Fibroblast of the conjunctiva (primary cell): Measurements from ENCODE around the gene SMCHD1.
"Not testable (repeated sequence)": the region's sequence is repeated elsewhere in the genome, so short reads cannot be mapped to it uniquely, and the experiment has no call there.

Source experiments
- DNase-seq: peaks from one replicate; pipeline ENCODE4 v3.0.0-alpha.2; 2010; ENCODE audit warnings: low read depth

The SMCHD1 gene

DNA sequence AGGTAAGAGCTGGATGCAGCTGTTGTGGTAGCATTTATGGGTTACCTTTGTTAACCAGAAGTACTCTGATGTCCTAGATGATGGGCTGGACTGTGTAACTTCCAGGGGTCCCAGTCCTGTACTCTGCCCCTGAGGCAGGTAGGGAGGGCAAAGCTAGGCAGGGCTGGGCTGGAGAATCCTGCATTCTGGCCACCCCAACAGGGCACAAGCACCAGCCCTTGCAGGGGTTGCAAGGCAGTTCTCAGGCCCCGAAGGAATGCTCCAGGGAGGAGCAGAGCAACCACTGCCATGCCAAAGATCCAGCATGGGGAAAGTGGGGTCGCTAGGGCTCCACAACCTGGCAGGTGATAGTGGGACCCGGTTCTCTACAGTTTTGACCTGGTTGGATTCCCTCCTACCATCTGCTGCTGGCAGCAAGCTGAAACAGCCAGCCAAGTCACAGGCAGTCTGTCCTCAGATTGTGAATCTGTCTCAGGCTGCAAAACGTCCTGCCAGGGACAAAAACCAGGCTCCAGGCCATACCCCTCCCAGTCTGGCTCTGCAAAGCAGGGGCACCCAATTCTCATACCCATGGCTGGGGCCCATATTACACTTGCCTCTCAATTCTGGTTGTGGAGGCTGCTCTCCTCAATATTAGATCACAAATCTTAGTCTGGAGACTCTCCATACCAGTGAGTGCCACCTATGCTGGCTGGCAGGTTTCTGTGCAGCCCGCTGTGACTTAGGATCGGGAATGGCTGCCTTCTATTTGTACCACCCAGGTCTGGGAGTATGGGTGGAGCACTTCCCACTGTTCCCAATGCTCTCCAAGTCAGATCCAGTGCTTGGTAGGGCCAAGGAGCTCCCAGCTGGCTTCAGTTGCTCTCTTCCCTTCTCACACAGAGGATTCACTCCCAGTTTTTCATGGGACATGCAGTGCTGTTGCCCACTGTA, 61.1 kb downstream of the SMCHD1 start:
- no peak for DNase-seq

DNA sequence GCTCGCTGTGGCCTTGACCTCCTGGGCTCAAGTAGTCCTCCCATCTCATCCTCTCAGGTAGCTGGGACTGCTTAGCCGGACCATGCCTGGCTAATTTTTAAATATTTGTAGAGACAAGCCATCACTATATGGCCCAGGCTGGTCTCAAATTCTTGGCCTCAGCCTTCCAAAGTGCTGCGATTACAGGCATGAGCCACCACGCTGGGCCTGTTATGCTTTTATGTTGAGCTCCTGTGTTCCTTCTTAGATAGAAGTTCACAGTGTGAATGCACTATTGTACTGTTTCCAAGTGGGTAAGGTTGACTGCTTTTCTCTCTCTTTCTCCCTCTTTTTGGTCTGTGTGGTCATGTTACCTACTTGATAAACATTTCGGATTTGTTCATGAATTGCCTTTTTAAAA, 61.9 kb downstream of the SMCHD1 start:
- DNase-seq: no peak

DNA sequence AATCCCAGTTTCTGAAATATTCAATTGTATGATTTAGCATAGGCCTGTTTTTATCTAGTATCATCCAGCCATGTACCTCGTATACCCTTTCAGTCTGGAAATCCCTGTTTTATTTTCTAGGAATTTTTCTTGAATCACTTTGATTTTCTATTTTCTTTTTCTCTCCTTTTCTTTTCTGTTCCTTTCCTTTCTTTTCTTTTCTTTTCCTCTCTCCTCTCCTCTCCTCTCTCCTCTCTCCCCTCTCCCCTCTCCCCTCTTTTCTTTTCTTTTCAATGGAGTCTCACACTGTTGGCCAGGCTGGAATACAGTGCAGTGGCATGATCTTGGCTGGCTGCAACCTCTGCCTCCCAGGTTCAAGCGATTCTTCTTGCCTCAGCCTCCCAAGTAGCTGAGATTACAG, 63.5 kb downstream of the SMCHD1 start:
- DNase-seq: no peak

DNA sequence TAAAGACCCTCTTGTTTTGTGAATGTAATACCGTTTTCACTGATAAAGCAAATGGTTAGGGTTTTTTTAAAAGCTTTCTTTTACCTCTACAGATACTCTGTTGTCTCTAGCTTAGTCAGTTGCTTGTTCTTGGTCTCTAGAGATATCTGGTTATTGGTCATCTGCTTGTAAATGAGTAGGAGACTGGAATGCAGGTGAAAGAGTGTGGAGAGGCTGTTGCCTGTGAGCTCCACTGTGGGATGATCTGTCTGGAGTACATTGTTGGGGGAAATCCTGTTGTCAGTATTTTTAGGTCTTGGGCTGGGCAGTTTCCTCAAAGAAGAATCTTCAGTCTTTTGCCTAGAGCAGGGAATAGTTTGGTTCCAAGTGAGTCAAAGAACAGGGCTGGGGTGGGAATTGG, 67.7 kb downstream of the SMCHD1 start:
- DNase-seq: no peak

DNA sequence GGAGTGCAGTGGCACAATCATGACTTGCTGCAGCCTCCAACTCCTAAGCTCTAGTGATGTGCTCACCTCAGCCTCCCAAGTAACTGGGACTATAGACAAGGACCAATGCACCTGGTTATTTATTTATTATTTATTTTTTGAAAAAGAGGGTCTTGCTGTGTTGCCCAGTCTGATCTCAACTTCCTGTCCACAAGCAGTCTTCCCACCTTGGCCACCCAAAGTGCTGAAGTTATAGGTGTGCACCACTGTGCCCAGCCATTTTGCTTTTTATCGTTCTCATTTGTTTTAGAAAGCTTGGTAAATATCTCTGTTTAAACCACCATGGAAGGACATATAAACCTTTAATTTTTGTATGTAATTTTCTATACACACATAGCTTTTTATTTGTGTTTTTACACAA, 74.2 kb downstream of the SMCHD1 start:
- DNase-seq: no peak

DNA sequence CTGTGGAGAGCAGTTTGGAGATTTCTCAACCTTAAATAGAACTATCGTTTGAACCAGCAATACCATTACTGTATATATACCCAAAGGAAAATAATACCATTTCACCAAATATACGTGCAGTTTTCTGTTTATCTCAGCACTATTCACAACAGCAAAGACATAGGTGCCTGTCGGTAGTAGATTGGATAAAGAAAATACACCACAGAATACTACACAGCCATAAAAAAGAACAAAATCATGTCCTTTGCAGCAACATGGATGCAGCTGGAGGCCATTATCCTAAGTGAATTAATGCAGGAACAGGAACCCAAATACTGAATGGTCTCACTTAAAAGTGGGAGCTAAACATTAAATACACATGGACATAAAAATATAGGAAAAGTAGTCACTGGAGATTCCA, 81.3 kb downstream of the SMCHD1 start:
- DNase-seq: no peak

DNA sequence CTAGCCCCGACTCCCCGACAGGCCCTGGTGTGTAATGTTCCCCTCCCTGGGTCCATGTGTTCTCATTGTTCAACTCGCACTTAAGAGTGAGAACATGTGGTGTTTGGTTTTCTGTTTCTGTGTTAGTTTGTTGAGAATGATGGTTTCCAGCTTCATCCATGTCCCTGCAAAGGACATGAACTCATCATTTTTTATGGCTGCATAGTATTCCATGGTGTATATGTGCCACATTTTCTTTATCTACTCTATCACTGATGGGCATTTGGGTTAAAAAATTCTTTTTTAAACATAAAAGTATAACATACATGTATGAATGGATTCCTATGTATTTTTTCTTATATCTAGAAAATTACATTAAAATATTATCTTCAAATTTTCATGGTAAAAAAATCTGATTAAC, 84.6 kb downstream of the SMCHD1 start:
- not testable (repeated sequence) for DNase-seq

DNA sequence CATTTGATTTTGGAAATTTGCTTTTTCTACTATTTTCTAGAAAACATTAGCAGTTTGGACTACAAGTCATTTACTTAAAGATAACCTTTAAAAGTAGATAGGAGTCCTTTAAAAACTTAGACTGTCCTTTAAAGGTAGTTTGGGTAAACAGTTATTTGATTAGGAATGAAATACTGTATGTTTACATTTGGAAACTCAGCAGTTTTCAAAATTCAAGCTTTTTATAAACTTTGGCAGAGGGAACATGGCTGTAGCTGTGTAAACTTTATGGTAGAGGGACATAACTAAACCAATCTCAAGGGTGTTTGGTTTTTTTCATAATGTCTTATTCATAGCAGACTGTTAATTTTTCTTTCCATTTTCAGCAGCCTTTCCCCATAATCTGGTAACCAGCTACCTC, 90.7 kb downstream of the SMCHD1 start:
- no peak for DNase-seq

DNA sequence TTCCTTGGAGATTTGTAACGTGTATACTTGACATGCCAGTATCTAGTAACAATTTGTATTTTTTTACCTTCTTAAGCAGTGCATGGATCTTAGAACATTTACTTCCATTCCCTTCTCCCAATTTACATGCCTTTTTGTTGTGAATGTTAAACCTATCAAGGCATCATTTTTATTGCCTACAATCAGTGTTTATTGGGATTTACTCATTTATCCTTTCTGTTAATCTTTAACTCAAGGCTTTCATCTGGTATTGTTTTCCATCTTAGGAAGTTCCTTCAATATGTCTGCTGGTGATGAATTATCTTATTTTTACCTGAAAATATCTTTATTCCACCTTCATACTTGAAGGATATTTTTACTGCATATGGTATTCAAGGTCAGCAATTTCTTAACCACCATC, 102.8 kb downstream of the SMCHD1 start:
- DNase-seq: no peak

DNA sequence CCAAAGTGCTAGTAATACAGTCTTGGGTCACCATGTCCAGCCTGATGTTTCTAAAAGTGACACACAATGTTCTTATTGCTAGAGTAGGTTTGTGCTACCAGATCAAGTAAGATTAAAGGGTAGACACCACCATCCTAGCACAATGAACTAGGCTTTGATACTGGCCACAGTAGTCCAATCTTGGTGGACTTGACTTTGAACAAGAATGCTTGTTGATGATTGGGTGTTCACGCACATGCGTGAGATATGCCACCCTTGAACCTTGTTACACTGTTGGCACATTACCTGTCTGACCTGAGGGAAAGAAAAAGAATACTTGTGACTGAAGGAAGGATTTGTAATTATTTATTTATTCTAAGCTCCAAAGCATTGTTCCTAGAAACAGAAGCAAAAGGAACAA, 119.1 kb downstream of the SMCHD1 start:
- no peak for DNase-seq

DNA sequence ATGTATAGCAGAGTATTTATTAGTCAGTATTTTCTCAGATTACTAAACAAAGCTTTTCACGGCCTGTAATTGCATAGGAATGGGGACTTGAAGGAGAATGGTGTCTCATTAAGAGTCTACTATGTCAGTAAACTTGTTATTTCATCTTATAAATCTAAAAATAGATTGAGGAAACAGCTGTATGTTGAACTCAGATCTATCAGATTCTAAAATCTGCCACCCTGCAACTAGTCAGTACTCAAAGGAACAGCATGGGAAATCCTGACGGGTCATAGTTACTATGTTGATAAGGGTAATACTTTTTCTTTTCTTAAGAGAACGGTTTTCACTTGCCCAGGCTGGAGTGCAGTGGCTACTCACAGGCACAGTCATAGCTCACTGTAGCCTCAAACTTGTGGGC, 121.1 kb downstream of the SMCHD1 start:
- DNase-seq: no peak

DNA sequence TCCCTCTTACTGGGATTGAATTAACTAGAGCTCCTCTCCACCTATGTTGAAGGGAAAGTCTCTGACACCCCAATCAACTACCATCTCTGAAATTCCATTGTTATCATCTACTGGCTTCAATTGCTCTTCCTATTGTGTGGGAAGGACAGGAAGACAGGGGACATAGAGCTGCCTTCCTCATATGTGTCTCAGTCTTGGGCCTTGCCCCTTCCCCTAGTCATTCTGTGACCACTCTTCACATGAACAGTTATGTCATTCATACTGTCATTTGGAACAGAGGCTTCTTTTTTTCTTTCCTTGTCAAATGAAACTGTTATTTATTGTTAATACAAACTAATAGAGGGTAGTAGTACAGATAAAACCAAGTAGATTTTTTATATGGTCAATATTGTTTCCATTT, 121.7 kb downstream of the SMCHD1 start:
- DNase-seq: no peak

DNA sequence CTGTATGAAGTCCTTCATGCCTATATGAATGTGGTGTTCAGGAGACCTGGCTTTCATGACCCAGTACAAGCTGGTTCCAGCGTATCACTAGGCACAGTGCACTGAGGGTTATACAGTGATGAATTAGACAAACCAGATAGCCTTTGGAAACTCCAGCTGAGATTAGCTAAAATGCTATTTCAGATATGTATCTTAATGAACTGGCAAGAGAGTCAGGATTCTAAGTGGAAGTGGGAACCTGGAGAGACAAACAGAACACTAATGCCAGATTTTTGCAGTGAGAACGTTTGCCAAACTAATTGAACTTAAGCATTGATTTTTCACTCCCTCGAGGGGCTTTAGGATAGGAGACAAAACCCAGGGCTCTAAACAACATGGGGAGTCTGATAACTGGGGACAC, 125.2 kb downstream of the SMCHD1 start:
- DNase-seq: no peak

DNA sequence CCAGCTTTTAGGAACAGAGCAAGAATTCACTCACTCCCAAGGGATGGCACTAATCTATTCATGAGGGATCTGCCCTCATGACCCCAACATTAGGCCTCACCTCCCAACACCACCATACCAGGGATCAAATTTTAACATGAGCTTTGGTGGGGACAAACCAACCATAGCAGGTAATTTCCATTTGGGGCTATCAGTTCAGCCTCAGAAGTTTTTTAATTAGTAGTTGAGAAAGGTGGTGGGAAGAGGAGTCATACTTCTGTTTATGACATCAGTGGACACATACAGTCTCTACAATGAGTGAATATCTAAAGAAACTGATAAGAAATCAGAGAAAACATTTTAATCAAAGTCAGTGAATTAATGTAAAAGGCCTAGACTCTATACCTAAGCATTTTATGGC, 131.7 kb downstream of the SMCHD1 start:
- no peak for DNase-seq

DNA sequence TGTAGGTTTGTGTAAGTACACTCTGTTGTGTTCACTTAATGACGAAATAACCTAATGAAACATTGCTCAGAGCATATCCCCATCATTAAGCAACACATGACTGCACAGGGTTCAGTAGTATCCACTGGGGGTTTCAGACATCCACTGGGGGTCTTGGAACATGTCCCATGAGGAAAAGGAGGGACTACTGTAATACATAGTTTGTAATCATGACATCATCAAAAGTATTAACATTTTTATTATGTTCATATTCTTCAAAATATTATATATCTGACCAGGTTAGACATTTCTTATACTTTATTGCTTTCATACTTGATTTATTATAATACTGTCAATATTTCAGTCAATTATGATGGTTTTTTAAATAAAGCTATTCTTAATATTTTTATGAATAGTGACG, 136.9 kb downstream of the SMCHD1 start:
- DNase-seq: no peak

DNA sequence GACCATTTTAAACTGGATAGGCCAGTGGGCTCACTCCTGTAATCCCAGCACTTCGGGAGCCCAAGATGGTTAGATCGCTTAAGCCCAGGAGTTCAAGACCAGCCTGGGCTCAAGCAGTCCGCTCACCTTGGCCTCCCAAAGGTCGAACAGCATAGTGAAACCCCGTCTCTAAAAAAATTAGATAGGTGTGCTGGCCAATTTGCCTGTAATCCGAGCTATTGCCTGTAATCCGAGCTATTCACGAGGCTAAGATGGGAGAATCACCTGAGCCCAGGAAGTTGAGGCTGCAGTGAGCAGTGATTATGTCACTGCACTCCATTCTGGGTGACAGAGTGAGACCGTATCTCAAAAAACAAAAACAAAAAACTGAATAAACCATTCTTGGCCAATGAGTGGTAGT, 138.6 kb downstream of the SMCHD1 start:
- DNase-seq: no peak

DNA sequence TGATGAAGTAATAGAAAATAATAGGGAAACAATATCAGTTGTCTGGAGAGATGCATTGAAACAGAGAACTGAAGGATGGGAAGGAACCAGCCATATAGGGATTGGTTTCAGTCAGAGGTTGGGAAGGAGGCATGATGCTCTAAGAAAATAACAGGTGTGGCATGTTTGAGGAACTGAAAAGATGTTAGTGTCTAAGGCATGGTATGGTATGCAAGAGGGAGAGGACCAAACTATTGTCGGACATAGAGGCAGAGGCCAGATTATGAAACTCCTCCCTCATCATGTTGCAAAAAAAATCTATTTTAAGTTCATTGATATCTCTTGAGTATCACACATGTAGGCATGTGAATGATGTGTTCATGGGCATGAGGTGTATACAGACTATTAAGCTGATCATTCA, 142.4 kb downstream of the SMCHD1 start:
- no peak for DNase-seq

DNA sequence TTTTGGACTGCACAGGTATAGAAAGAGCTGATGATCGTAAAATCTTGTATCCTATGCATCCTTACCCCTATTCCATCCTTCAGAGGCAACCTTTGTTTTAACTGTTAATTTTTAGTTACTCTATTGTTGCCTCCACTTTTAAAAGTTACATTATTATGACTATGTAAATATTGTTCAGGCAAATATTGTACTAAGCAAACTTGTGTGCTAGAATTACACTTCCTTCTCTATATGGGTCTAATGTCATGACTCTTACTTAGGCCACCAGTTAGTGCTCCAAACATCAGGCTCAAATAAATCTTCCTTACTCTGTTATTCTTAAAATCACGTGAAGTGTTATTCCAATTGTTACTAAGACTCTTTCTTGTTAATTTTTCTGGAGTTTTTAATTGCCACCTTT, 143.8 kb downstream of the SMCHD1 start:
- DNase-seq: no peak

DNA sequence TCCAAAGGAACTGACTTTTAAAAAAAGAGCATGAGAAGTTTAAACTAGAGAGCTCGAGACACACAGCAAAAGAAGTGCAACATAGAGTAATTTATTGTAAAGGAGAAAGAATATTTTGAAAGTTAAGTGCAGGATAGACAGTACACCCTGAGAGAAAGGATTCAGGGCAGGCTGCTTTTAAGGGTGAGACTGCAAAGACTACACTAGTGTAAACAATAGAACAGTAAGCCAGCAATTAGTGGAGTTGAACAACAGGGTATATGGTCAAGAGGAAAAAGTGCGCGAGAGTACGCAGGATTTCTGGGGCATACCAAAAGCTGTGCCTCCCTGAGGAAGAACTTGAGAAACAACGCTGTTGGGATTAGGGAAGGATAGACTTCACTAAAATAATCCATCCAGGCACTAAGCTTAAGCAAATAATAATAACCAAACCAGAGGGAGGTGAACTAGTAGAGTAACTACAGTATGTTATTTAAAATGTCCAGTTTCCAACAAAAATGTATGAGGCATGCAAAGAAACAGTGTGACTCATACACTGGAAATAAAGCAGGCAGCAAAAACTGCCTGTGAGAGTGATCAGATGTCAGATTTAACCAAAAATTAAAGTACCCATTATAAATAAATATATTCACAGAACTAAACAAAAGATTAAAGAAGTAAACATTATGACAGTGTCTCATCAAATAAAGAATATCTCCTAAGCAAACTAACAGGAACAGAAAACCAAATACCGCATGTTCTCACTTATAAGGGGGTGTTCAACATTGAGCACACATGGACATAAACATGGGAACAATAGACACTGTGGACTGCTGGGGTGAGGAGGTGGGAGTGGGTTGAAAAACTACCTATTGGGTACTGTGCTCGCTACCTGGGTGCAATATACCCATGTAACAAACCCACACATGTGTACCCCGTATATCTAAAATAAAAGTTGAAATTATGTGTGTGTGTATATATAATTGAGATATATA, 150.7 kb downstream of the SMCHD1 start:
- peak; percentile 18 for DNase-seq

DNA sequence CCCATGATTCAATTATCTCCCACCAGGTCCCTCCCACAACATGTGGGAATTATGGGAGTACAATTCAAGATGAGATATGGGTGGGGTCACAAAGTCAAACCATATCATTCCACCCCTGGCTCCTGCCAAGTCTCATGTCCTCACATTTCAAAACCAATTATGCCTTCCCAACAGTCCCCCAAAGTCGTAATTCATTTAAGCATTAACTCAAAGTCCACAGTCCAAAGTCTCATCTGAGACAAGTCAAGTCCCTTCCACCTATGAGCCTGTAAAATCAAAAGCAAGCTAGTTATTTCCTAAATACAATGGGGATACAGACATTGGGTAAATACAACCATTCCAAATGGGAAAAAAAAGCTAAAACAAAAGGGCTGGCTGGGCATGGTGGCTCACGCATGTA, 153.1 kb downstream of the SMCHD1 start:
- not testable (repeated sequence) for DNase-seq

DNA sequence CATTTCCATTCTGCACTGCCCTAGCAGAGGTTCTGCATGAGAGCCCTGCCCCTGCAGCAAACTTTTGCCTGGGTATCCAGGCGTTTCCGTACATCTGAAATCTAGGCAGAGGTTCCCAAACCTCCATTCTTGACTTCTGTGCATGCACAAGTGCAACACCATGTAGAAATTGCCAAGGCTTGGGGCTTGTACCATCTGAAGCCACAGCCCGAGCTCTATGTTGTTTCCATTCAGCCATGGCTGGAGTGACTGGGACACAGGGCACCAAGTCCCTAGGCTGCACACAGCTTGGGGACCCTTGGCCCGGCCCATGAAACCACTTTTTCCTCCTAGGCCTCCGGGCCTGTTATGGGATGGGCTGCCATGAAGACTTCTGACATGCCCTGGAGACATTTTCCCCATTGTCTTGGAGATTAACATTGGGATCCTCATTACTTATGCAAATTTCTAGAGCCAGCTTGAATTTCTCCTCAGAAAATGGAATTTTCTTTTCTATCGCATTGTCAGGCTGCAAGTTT, 154.2 kb downstream of the SMCHD1 start:
- DNase-seq: not testable (repeated sequence)

DNA sequence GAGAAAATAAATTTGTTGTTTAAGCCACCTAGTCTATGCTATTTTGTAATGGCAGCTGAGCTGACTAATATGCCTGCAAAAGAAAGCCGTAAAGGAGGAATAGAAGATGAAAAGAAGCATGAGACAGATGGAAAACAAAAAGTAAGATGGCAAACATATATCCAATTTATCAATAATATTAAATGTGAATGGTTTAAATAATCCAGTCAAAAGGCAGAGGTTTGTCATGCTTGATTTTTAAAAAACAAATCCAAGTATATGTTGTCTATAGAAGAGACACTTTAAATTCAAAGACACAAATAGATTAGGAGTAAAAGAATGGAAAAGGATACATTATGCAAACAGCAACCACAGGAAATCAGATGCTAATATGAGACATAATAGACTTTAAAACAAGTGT, 155.9 kb downstream of the SMCHD1 start:
- DNase-seq: no peak

DNA sequence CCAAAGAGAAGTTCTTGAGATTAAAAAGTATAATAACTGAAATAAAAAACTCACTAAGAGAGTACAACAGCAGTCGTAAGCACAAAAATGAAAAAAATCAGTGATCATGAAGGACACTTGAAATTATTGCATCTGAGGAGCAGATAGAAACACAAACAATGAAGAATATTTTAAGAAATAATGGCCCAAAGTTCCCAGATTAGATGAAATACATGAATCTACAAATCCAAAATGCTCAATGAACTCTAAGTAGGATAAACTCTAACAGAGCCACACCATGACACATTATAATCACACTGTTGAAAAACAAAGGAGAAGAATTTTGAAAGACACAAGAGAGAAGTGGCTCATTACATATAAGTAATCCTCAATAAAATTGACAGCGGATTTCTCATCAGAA, 159.4 kb downstream of the SMCHD1 start:
- DNase-seq: no peak
